Left cardiac atrium (tissue), 4 donors: ENCODE results near the gene CCHCR1. TPM values are rescaled to one million over a fixed set of nuclear protein-coding genes. Genes with fewer than 3 reads are reported as not detected.

ENCODE experiments used
- ATAC-seq, 2 donors: fragments of 200-7000 bp; cut with Tn5 transposase; one replicate each; pipeline ENCODE4 v1.9.1; 2020; ENCODE audit warnings: mild to moderate bottlenecking in 2 of 2, moderate library complexity in 2 of 2
- DNase-seq: peaks from one replicate; pipeline ENCODE4 v3.0.0-alpha.2; 2020
- intact Hi-C, 2 donors: fragments of 100-400 bp; cut with DNase I; formaldehyde crosslinking; loops; one replicate each; pipeline versions ENCODE4 v1.14.1 to v1.15.1; 2022 to 2023
- total RNA-seq, 2 donors: library from RNA; stranded (reverse); fragmentation: NEBNext Ultra II Directional; extraction: Animal tissue kit (Norgen Biotek cat#: 25700); gene quantifications; one replicate each; pipeline ENCODE4 v1.2.1, GENCODE V29; 2021
- donor health status: DM: no; HTN: yes; CAD: no.
- donor health status: DM: no; HTN: yes; CAD: no; lungs with severe emphysema.
- donor health status: DM: yes; HTN: yes; CAD: no.
- donor health status: Dilated cardiomyopathy.

Gene CCHCR1
- total RNA-seq, 2 donors from 2014 or later: 10.4 to 11.0 TPM

GRCh38 chr6:31142361-31142761 is 15.2 kb downstream of the CCHCR1 start:
- ATAC-seq (peak in 1 of 2 donors; percentile 19), DNase-seq (no peak)
- intact Hi-C loops: no loop called here

GRCh38 chr6:31140643-31141042 is 17.0 kb downstream of the CCHCR1 start:
- DNase-seq (no peak), ATAC-seq (no peak)
- intact Hi-C loops: no loop called here

GRCh38 chr6:31139599-31139998 is 18.0 kb downstream of the CCHCR1 start:
- intact Hi-C loops: loop anchor here (2.0 to 5.0 kb wide), 2 partner anchors 53 to 228 kb away; no protein-coding TSS in a partner anchor
- DNase-seq (no peak), ATAC-seq (no peak)

- DNase-seq (no peak), ATAC-seq (no peak)
- intact Hi-C loops: loop anchor here (2.0 to 5.0 kb wide), 2 partner anchors 54 to 228 kb away; no protein-coding TSS in a partner anchor
These were observed 18.6 kb downstream of the CCHCR1 start, which contains the start of gene PSORS1C2 for GRCh38 chr6:31138982-31139381. PSORS1C2 (minus strand) TSS chr6:31139066; CDS start chr6:31139026, 40 bp downstream.

- DNase-seq (no peak), ATAC-seq (no peak)
- intact Hi-C loops: loop anchor here (2.0 to 5.0 kb wide), 2 partner anchors 57 to 232 kb away; no protein-coding TSS in a partner anchor
These were observed 21.9 kb downstream of the CCHCR1 start for GRCh38 chr6:31135710-31136109.

GRCh38 chr6:31132806-31133205 is 24.8 kb downstream of the CCHCR1 start:
- DNase-seq (no peak), ATAC-seq (no peak)
- intact Hi-C loops: no loop called here

- intact Hi-C loops: no loop called here
- no peak for DNase-seq
- no peak for ATAC-seq
These were observed 26.0 kb downstream of the CCHCR1 start for GRCh38 chr6:31131595-31131994.

GRCh38 chr6:31130751-31131150 is 26.9 kb downstream of the CCHCR1 start:
- DNase-seq (no peak), ATAC-seq (no peak)
- intact Hi-C loops: no loop called here

- ATAC-seq: no peak
- DNase-seq: no peak
- intact Hi-C loops: no loop called here
These were observed 28.5 kb downstream of the CCHCR1 start for GRCh38 chr6:31129130-31129529.

GRCh38 chr6:31128093-31128676 is 29.4 kb downstream of the CCHCR1 start:
- intact Hi-C loops: no loop called here
- DNase-seq: peak; percentile 60
- no peak for ATAC-seq

GRCh38 chr6:31126396-31127175 is 31.0 kb downstream of the CCHCR1 start:
- intact Hi-C loops: no loop called here
- ATAC-seq (peak in 1 of 2 donors; percentile 48), DNase-seq (no peak)

GRCh38 chr6:31125586-31126363 is 31.8 kb downstream of the CCHCR1 start:
- peak; percentile 62 to 69 for ATAC-seq
- intact Hi-C loops: no loop called here
- DNase-seq: peak; percentile 58

- intact Hi-C loops: no loop called here
- ATAC-seq (peak; percentile 8 to 57), DNase-seq (peak; percentile 49)
These were observed 32.4 kb downstream of the CCHCR1 start for GRCh38 chr6:31125162-31125561.

GRCh38 chr6:31122791-31123706 is 34.6 kb downstream of the CCHCR1 start:
- DNase-seq (peak; percentile 84), ATAC-seq (peak; percentile 71 to 75)
- intact Hi-C loops: no loop called here

GRCh38 chr6:31121131-31121790 is 36.3 kb downstream of the CCHCR1 start:
- intact Hi-C loops: no loop called here
- ATAC-seq: no peak
- DNase-seq: no peak

GRCh38 chr6:31120151-31120915 is 37.3 kb downstream of the CCHCR1 start, which contains the start of gene CDSN:
CDSN (minus strand) TSS chr6:31120446; CDS start chr6:31120419, 27 bp downstream.
- no peak for DNase-seq
- no peak for ATAC-seq
- intact Hi-C loops: no loop called here

- intact Hi-C loops: no loop called here
- ATAC-seq (no peak), DNase-seq (no peak)
These were observed 39.4 kb downstream of the CCHCR1 start for GRCh38 chr6:31118178-31118577.
